Measurements from ENCODE around the gene BLTP3A.
"Not testable (repeated sequence)": the region's sequence is repeated elsewhere in the genome, so short reads cannot be mapped to it uniquely, and the experiment has no call there.

BLTP3A gene

GRCh38 chr6:34774967-34775366 is 16.9 kb upstream of the BLTP3A start:
- no peak overlapping the region for H3K14ac ChIP-seq (ENCODE audit: low read length in 2 of 2)
- H4K8ac ChIP-seq (ENCODE audit: low read length), result no peak overlapping the region
- DNase-seq, result no peak
- no peak overlapping the region for H2AK5ac ChIP-seq (ENCODE audit: low read length, severe bottlenecking)
- H3K23ac ChIP-seq (ENCODE audit: low read length in 2 of 2), result no peak overlapping the region
- H3K18ac ChIP-seq (ENCODE audit: low read depth in 1 of 2, low read length in 2 of 2), result no peak overlapping the region
- H3K4me3 ChIP-seq (ENCODE audit: insufficient read depth in 1 of 2, low read depth in 1 of 2, low read length in 2 of 2), result no peak overlapping the region
- H2BK15ac ChIP-seq (ENCODE audit: low read depth, poor library complexity, severe bottlenecking), result no peak overlapping the region
- no peak overlapping the region for H3K9ac ChIP-seq (ENCODE audit: low read length)
- no peak overlapping the region for H2BK12ac ChIP-seq (ENCODE audit: low read length in 2 of 2)
- no peak overlapping the region for H3K4ac ChIP-seq (ENCODE audit: low read depth in 1 of 2, low read length in 2 of 2)
- 100% methylated on average over 2 of the region's 2 CpGs for WGBS
- no peak overlapping the region for H3K27ac ChIP-seq (ENCODE audit: low read length, poor library complexity, severe bottlenecking)
- no peaks in the 10 kb centered on the region for H3K9me3 ChIP-seq (ENCODE audit: control insufficient read depth, low read length)
- no peak overlapping the region for H2AFZ ChIP-seq (ENCODE audit: low read depth, low read length)
- no peak overlapping the region for H3K4me2 ChIP-seq (ENCODE audit: low read length, poor library complexity, severe bottlenecking)
- no peak overlapping the region for H2BK120ac ChIP-seq (ENCODE audit: low read depth, low read length)
- no peak overlapping the region for H4K91ac ChIP-seq (ENCODE audit: low read length)
- H3K27me3 ChIP-seq (ENCODE audit: control insufficient read depth in 1 of 2, insufficient read depth in 1 of 2, low read length in 2 of 2), result no peaks in the 10 kb centered on the region
- H3K4me1 ChIP-seq (ENCODE audit: control insufficient read depth, insufficient read depth, low read depth, low read length), result no peaks in the 10 kb centered on the region
- H2BK5ac ChIP-seq (ENCODE audit: low read depth, low read length, poor library complexity, severe bottlenecking), result no peak overlapping the region
- peaks cover 26 to 58% of the 10 kb centered on the region in 2 experiments for H3K36me3 ChIP-seq (ENCODE audit: control insufficient read depth in 1 of 2, insufficient read depth in 2 of 2, low read depth in 1 of 2, low read length in 2 of 2)
- peaks cover 9% of the 10 kb centered on the region for H3K79me1 ChIP-seq (replicated peaks; ENCODE audit: low read length, poor library complexity, severe bottlenecking)

GRCh38 chr6:34785375-34785774 is 6.5 kb upstream of the BLTP3A start:
- H4K8ac ChIP-seq (ENCODE audit: low read length); H3K27ac ChIP-seq (ENCODE audit: low read length, poor library complexity, severe bottlenecking); H2BK15ac ChIP-seq (ENCODE audit: low read depth, poor library complexity, severe bottlenecking); H3K14ac ChIP-seq (ENCODE audit: low read length in 2 of 2); H4K91ac ChIP-seq (ENCODE audit: low read length); H3K27me3 ChIP-seq (ENCODE audit: control insufficient read depth in 1 of 2, insufficient read depth in 1 of 2, low read length in 2 of 2); H3K23ac ChIP-seq (ENCODE audit: low read length in 2 of 2); H3K9ac ChIP-seq (ENCODE audit: low read length); H2BK120ac ChIP-seq (ENCODE audit: low read depth, low read length); H2AFZ ChIP-seq (ENCODE audit: low read depth, low read length); H3K9me3 ChIP-seq (ENCODE audit: control insufficient read depth, low read length); H2BK5ac ChIP-seq (ENCODE audit: low read depth, low read length, poor library complexity, severe bottlenecking); H3K4me1 ChIP-seq (ENCODE audit: control insufficient read depth, insufficient read depth, low read depth, low read length); H3K4me2 ChIP-seq (ENCODE audit: low read length, poor library complexity, severe bottlenecking); H3K4ac ChIP-seq (ENCODE audit: low read depth in 1 of 2, low read length in 2 of 2); H3K36me3 ChIP-seq (ENCODE audit: control insufficient read depth in 1 of 2, insufficient read depth in 2 of 2, low read depth in 1 of 2, low read length in 2 of 2); H3K4me3 ChIP-seq (ENCODE audit: insufficient read depth in 1 of 2, low read depth in 1 of 2, low read length in 2 of 2); H2BK12ac ChIP-seq (ENCODE audit: low read length in 2 of 2); H3K18ac ChIP-seq (ENCODE audit: low read depth in 1 of 2, low read length in 2 of 2); H3K79me1 ChIP-seq (replicated peaks; ENCODE audit: low read length, poor library complexity, severe bottlenecking); H2AK5ac ChIP-seq (ENCODE audit: low read length, severe bottlenecking): not testable (repeated sequence)
- DNase-seq, result peak; percentile 9
- 90% methylated on average over 4 of the region's 9 CpGs for WGBS

- 33% methylated on average over 1 of the region's 2 CpGs for WGBS
These were observed 4.7 kb upstream of the BLTP3A start for GRCh38 chr6:34787152-34787551.

GRCh38 chr6:34788111-34788510 is 3.8 kb upstream of the BLTP3A start:
- Histone ChIP-seq H2AFZ (ENCODE audit: low read depth, low read length) (no peak overlapping the region), H3K4me1 (ENCODE audit: control insufficient read depth, insufficient read depth, low read depth, low read length) (peaks cover under 1% of the 10 kb centered on the region), H2BK120ac (ENCODE audit: low read depth, low read length) (no peak overlapping the region), H3K23ac (ENCODE audit: low read length in 2 of 2) (no peak overlapping the region), H3K27me3 (ENCODE audit: control insufficient read depth in 1 of 2, insufficient read depth in 1 of 2, low read length in 2 of 2) (no peaks in the 10 kb centered on the region), H4K91ac (ENCODE audit: low read length) (no peak overlapping the region), H3K9me3 (ENCODE audit: control insufficient read depth, low read length) (no peaks in the 10 kb centered on the region), H3K9ac (ENCODE audit: low read length) (no peak overlapping the region), H2BK15ac (ENCODE audit: low read depth, poor library complexity, severe bottlenecking) (no peak overlapping the region), H3K27ac (ENCODE audit: low read length, poor library complexity, severe bottlenecking) (no peak overlapping the region), H3K4me2 (ENCODE audit: low read length, poor library complexity, severe bottlenecking) (no peak overlapping the region), H2BK5ac (ENCODE audit: low read depth, low read length, poor library complexity, severe bottlenecking) (no peak overlapping the region), H2BK12ac (ENCODE audit: low read length in 2 of 2) (no peak overlapping the region), H3K36me3 (ENCODE audit: control insufficient read depth in 1 of 2, insufficient read depth in 2 of 2, low read depth in 1 of 2, low read length in 2 of 2) (no peaks in the 10 kb centered on the region), H3K79me1 (replicated peaks; ENCODE audit: low read length, poor library complexity, severe bottlenecking) (peaks cover under 1% of the 10 kb centered on the region), H3K4ac (ENCODE audit: low read depth in 1 of 2, low read length in 2 of 2) (no peak overlapping the region), H3K14ac (ENCODE audit: low read length in 2 of 2) (no peak overlapping the region), H4K8ac (ENCODE audit: low read length) (no peak overlapping the region), H3K18ac (ENCODE audit: low read depth in 1 of 2, low read length in 2 of 2) (no peak overlapping the region), H2AK5ac (ENCODE audit: low read length, severe bottlenecking) (no peak overlapping the region), H3K4me3 (ENCODE audit: insufficient read depth in 1 of 2, low read depth in 1 of 2, low read length in 2 of 2) (no peak overlapping the region)
- whole genome bisulfite sequencing, result 99% methylated on average over 4 of the region's 5 CpGs
- no peak for DNase-seq

More at GRCh38 chr6:34787152-34787551, 4.7 kb upstream of the BLTP3A start:
- not testable (repeated sequence) for H3K4me1 ChIP-seq (ENCODE audit: control insufficient read depth, insufficient read depth, low read depth, low read length); H2BK5ac ChIP-seq (ENCODE audit: low read depth, low read length, poor library complexity, severe bottlenecking); H2AK5ac ChIP-seq (ENCODE audit: low read length, severe bottlenecking); H3K27me3 ChIP-seq (ENCODE audit: control insufficient read depth in 1 of 2, insufficient read depth in 1 of 2, low read length in 2 of 2); H3K9me3 ChIP-seq (ENCODE audit: control insufficient read depth, low read length); H4K91ac ChIP-seq (ENCODE audit: low read length); H3K14ac ChIP-seq (ENCODE audit: low read length in 2 of 2); H2BK15ac ChIP-seq (ENCODE audit: low read depth, poor library complexity, severe bottlenecking); H2BK120ac ChIP-seq (ENCODE audit: low read depth, low read length); H3K18ac ChIP-seq (ENCODE audit: low read depth in 1 of 2, low read length in 2 of 2); H2AFZ ChIP-seq (ENCODE audit: low read depth, low read length); H4K8ac ChIP-seq (ENCODE audit: low read length); H3K79me1 ChIP-seq (replicated peaks; ENCODE audit: low read length, poor library complexity, severe bottlenecking); H3K23ac ChIP-seq (ENCODE audit: low read length in 2 of 2); H3K27ac ChIP-seq (ENCODE audit: low read length, poor library complexity, severe bottlenecking); H3K4ac ChIP-seq (ENCODE audit: low read depth in 1 of 2, low read length in 2 of 2); H2BK12ac ChIP-seq (ENCODE audit: low read length in 2 of 2); H3K36me3 ChIP-seq (ENCODE audit: control insufficient read depth in 1 of 2, insufficient read depth in 2 of 2, low read depth in 1 of 2, low read length in 2 of 2); H3K4me3 ChIP-seq (ENCODE audit: insufficient read depth in 1 of 2, low read depth in 1 of 2, low read length in 2 of 2); H3K4me2 ChIP-seq (ENCODE audit: low read length, poor library complexity, severe bottlenecking); DNase-seq; H3K9ac ChIP-seq (ENCODE audit: low read length)
